Measurements from ENCODE around the gene TMC2.
"Not testable (repeated sequence)": the region's sequence is repeated elsewhere in the genome, so short reads cannot be mapped to it uniquely, and the experiment has no call there.

The TMC2 gene

GRCh38 chr20:2524709-2525506 is 11.5 kb upstream of the TMC2 start:
- peak; percentile 12 for DNase-seq

- DNase-seq = not testable (repeated sequence)
Measured at GRCh38 chr20:2526218-2526583, 10.2 kb upstream of the TMC2 start.

DNA sequence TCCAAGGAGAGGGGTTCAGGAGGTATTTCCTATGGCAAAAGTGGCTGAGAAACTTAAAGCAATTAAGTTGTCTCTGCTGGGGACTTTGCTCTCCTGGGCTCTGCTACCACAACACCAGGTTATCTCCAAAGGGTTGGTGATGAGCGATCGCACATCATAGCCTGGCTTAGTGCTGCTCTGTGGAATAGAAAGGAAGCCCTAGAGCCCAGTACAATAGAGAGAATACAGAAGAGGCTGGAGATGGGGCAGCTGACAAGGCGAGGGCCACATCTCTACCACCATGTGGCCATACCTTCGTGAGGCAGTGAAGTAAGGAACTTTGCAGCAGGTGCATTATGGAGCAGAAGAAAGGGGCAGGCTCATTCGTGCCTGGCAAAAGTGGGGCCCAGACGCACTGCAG is 8.6 kb upstream of the TMC2 start:
- DNase-seq = no peak

DNA sequence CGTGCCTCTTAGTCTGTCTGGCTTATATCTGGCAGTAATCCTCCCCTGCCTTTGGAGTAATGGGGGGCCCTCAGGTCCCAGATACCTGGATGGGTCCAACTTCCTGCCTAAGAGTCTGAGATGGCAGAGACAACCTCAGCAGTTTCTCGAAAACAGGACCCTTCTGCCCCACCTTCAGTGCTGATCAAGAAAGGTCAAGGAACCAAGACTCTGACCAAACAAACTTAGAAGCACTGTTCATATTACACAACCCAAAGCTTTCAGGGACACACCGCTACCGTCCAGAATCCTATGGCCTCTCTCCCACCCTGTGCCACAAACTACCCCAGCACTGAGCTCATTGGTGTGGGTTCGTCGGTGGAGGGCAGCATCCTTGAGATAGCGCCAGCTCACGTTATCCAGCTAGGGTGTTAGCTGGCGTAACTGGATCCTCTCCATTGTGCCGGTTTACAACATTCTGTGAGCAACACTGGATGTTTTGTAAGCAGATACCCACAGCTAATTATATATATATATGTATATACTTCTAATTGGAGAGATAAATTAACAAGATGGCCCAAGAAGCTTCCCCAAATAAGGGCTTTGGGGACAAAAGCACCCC is 7.6 kb upstream of the TMC2 start:
- DNase-seq = no peak

DNA sequence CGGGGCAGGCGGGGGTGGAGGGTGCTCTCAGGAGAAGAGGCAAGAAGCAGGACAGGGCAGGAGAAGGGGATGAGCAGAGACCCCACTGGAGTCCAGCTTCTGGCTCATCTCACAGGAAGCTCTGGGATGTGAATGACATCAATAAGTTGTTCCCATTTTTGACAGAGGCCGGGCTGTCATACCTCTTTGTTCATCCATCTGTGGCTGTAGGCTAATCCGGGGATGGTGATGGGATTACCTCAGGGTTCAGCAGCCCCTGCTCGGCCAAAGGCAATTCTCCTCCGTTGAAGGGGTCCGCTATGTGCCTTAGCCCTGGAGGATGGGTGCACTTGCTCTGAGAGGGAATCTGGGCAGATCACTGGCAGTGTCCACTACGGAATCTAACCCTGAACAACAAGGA is 3.3 kb upstream of the TMC2 start:
- DNase-seq = no peak

DNA sequence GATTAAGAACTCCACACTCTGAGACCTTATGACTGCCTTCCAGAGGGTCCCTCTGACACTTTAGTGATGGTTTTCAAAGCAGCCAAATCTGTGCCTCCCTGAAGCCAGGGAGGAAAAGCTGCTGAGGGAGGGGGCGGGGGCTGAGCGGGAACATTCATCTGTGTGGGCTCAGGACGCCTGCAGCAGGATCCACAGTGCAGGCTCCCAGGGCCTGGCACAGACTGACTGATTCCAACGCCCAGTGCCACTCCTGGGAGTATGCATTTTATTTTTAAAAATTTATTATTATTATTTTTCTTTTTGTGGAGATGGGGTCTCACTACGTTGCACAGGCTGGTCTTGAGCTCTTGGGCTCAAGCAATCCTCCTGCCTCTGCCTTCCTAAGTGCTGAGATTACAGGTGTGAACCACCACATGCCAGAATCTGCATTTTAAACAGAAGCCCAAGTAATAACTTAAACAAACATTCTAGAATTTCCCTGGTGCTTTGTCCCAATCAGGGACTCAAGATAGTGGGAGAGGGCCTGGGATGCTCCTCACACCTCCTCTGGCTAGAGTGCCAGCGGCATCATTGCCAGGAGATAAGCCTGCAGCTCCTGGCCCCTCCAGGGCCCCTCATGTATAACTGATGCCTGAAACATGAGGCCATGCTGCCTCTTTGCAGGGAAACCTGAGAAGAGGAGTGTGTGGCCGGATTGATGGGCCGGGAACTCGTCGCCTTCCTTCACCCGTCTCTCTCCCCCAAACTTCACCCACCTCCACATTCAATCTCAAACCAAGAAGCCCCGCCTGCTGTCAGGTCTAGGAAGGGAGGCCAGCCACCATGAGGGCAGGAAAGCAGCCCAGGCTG is 438 bp upstream of the TMC2 start:
- DNase-seq = no peak

GRCh38 chr20:2537101-2537500 is 728 bp downstream of the TMC2 start:
- DNase-seq = no peak

GRCh38 chr20:2538356-2538755 is 2.0 kb downstream of the TMC2 start:
- no peak for DNase-seq

DNA sequence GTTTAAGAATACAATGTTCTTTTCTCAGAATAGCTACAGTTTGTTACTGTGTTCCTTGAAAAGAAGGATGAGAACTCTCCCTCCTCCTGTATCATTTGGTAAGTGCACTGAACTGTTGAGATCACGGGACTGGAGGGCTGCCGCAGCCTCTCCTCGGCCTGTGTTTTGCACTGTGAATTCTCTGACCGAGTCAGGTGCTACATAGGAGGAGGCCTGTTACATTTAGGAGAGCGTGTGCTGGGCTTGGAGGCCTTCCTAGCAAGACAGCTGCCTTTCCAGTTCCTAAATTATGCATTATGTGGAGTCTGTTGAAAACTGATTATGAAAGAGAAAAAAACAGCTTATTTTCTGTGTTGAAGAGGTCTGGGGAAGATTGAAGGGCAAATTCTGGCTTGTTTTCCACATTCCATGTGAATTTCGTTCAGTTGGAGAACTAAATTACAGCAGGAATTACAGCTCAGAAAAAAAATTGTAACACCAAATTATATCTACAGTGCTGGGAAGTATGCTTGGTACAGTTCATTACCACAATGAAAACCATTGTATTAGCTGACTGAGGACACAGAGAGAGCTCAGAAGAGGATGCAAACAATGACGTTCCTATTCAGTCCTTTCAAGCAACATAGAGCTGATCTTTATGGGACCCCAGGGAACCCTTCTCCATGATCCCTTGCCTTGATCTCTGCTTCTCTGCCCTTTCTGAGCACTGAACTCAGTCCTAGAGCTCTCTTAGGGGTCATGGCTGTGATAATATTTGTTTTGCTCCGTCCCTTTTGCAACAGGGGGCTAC is 2.8 kb downstream of the TMC2 start:
- no peak for DNase-seq

DNA sequence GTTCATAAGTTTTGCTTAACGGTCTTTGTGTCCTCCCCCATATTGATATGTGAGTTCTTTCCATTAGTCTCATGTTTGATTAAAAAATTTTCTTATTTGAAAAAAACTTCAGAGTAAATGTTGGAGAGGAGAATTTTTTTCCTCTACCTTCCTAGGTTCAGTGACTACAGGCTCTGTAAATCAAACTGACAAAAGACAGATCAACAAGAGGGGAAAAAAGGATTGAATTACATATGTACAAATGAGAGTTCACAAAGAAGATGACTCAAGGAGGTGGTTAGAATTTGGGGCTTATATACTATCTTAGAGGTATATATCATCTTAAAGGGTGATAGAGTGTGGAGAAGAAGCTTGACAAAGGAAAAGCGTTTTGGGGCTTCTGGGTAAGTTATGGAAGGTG is 5.6 kb downstream of the TMC2 start:
- DNase-seq = no peak

DNA sequence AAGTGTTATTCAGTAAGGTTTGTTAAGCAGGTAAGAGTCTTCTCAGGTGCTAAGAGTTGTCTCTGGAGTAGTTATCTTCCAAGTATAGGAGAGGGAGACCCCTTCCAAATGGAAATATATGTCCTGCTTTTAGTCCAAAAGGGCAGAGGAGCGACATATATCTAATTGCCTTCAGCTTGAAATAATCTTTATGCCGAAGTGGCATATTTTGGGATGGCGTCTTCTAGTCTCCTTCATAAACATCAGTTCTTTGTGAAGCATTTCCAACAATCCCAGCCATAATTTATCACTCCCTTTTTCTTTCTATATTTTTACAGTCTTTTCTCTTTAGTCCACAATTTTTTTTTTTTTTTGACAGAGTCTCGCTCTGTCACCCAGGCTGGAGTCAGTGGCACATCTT is 6.0 kb downstream of the TMC2 start:
- no peak for DNase-seq

DNA sequence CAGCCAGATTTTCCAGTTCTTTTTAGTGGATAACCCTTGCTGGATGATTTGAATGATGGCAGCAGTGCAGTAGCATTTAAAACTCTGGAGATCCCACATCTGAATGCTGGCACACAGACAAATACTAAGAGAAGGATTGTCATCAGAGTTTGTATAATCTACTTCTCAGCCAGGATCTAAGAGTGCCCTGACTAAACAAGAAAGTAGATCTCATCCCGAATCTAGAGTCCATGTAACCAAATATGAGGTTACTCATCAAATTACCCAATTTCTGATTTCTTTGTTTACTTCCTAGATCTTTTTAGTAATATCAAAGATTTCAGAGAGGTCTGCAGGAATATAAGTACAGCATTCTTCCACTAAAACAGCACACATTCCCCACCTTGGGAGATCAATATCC is 7.8 kb downstream of the TMC2 start:
- DNase-seq = no peak

DNA sequence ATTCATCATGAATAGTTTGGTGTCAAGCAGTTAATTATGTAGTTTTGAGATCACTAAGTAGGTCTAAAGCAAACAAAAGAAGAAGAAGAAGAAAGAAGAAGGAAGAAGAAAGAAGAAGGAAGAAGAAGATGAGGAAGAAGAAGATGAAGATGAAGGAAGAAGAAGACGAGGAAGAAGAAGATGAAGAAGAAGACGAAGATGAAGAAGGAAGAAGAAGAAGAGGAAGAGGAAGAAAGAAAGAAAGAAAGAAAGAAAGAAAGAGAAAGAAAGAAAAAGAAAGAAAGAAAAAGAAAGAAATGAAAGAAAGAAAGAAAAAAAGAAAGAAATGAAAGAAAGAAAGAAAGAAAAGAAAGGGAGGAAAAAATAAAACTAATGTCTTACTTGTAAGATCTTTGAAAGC is 9.2 kb downstream of the TMC2 start:
- no peak for DNase-seq

DNA sequence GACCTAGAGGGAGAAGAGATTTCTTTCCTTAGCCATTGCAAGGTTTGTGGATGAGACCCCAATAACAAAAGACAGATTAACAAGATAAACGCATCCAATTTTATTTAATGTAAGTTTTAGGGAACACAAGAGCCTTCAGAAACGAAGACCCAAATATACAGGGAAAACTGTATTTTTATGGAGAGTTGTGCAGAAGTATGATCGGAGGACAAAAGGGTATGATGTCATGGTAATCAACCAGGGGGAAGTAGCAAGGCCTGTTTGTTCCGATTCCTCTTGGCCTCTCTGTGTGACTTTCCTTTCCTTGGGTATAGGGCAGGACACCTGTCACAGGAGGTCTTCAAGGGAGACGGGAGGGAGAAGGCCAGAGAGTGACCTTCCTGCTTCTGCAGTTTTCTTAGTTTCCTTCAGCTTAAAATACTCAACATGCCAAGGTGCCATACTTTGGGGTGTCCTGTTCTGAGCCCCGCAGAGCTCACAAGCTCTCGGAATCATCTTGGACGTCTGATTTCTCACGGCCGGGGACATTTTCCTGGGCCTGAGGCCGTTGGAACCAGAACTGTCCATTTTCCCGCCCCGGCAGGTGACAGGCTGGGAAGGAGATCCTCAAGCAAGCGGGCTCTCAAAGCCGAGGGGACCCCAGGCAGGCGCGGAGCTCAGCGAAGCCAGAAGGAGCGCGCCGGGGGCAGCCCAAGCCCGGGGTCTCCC is 21.7 kb downstream of the TMC2 start:
- no peak for DNase-seq

DNA sequence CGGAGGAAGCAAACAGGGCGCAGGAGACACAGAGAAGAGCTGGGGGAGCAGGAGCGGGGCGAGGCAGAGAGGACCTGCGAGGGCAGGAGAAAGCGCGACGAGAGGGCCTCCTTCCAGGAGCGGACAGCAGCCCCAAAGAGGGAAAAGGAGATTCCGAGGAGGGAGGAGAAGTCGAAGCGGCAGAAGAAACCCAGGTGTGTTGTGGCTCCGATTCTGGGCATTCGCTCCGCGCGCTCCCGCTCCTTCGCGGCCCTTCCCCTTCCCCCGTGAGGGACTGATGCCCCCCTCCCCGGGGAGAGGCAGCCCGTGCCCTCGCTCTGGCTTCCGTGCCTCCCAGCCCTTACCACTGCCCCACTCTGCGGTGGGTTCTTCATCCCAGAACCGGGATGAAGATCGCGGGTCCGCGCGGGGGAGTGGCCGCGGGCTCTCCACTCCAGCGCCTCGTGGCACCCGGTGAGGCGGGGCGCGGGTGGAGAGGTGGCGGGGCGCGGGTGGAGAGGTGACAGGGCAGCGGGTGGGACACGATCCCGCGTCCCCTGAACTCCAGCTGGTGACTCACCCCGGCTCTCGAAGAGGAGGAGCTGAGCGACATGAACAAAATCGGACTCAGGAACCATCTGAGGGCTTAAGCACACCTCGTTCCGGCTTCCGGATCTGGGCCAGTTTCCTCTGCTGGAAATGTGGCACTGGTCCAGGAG is 22.4 kb downstream of the TMC2 start:
- DNase-seq = no peak

- no peak for DNase-seq
Measured at GRCh38 chr20:2559279-2559626, 22.9 kb downstream of the TMC2 start.

DNA sequence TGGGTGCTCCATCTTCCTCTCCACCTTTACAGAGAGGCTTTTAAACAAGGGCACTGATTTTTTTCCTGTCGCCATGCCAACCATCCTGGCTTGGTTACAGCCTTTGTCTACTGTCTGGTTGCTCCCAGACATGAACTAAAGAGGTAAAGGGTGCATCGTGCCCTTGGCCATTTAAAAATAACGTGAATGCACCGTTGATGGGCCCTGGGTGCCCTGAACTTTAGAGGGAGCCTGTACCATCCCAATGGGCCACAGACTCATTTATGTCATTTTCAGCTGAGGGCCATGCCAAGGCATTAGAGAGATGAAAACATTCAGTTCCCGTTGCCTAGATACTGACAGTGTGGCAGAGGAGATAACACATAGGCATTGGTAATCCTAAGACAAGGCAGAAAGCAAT is 23.3 kb downstream of the TMC2 start:
- no peak for DNase-seq

GRCh38 chr20:2563116-2563515 is 26.7 kb downstream of the TMC2 start:
- DNase-seq = no peak

DNA sequence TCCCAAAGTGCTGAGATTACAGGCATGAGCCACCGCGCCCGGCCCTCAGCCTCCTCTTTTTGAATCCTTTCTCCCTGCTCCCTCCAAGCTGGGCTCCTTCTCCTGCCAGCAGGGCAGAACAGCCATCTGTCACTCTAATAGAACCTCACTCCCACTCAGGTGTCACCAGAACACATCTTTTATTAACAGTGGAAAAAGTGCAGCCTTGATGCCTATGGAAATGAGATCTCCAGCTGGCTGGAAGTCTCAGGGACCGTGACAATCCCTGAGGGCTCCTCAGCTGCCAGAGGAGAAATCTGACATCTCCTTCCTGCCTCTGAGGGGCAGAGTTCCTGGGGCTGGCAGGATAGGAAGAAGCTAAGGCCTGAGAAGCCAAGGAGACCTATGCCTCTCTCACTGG is 28.0 kb downstream of the TMC2 start:
- DNase-seq = no peak

GRCh38 chr20:2575682-2576081 is 39.3 kb downstream of the TMC2 start:
- no peak for DNase-seq

- no peak for DNase-seq
Measured at GRCh38 chr20:2576317-2576727, 39.9 kb downstream of the TMC2 start.

Data from CD4-positive, alpha-beta T cell treated with Interleukin-4 for 4 hours (primary cell).